H1 (cell line): Measurements from ENCODE around the gene PHLDB3. TPM values are rescaled to one million over a fixed set of nuclear protein-coding genes. Genes with fewer than 3 reads are reported as not detected.

Experiments
- CTCF ChIA-PET: fragments of 300-600 bp; sonication (Branson Sonifier 250); formaldehyde crosslinking; loops from one replicate; lab custom pipeline; 2021; ENCODE audit not compliant: partially characterized antibody; lab: Charles Lee
- POLR2A ChIA-PET: fragments of 300-600 bp; sonication (Branson Sonifier 250); formaldehyde crosslinking; loops from one replicate; lab custom pipeline; 2021; ENCODE audit warnings: inconsistent platforms; ENCODE audit not compliant: partially characterized antibody; lab: Charles Lee
- DNase-seq, 2 experiments: peaks; one replicate each; pipeline versions ENCODE4 v3.0.0 to v3.0.0-alpha.2; 2010 to 2022; ENCODE audit warnings: low spot score in 2 of 2, low read depth in 1 of 2, mixed read lengths in 1 of 2
- FAIRE-seq: peaks from 2 replicates; lab custom pipeline; 2011; peaks lifted over from hg19 to GRCh38; lab: Jason Lieb, UNC
- H2AFZ ChIP-seq: 2 replicates; pipeline ENCODE4 v1.8.1; 2012; ENCODE audit warnings: low read length, inconsistent platforms
- H2AK5ac ChIP-seq: 2 replicates; pipeline ENCODE4 v1.6.1; 2013; ENCODE audit warnings: low read depth, low read length
- H2BK120ac ChIP-seq: replicated peaks from 2 replicates; pipeline ENCODE3; 2013; ENCODE audit warnings: low read depth, low read length, inconsistent platforms
- H2BK12ac ChIP-seq: 2 replicates; pipeline ENCODE4 v1.6.1; 2013; ENCODE audit warnings: low read depth, low read length
- H2BK15ac ChIP-seq: 2 replicates; pipeline ENCODE4 v1.6.1; 2013; ENCODE audit warnings: low read length
- H2BK20ac ChIP-seq: 2 replicates; pipeline ENCODE4 v1.6.1; 2013; ENCODE audit warnings: low read length
- H2BK5ac ChIP-seq: 2 replicates; pipeline ENCODE4 v1.6.1; 2013; ENCODE audit warnings: low read depth, low read length
- H3K14ac ChIP-seq: 2 replicates; pipeline ENCODE4 v1.6.1; 2013; ENCODE audit warnings: inconsistent platforms; ENCODE audit not compliant: insufficient read length
- H3K18ac ChIP-seq: 2 replicates; pipeline ENCODE4 v1.6.1; 2013; ENCODE audit warnings: low read length; ENCODE audit errors: extremely low read depth
- H3K23ac ChIP-seq: 2 replicates; pipeline ENCODE4 v1.6.1; 2013; ENCODE audit warnings: inconsistent platforms; ENCODE audit not compliant: insufficient read length
- H3K23me2 ChIP-seq: 2 replicates; pipeline ENCODE4 v1.6.1; 2013; ENCODE audit warnings: low read depth, low read length
- H3K27ac ChIP-seq: 2 replicates; pipeline ENCODE4 v1.6.1; 2011; ENCODE audit warnings: low read depth, low read length, inconsistent platforms
- H3K27me3 ChIP-seq, 4 experiments: replicated peaks in 1 of 4; 1 replicate in 1 of 4; 2 replicates in 3 of 4; pipeline versions ENCODE4 v1.6.1 to v1.8.1; 2011 to 2013; ENCODE audit warnings: low read length in 3 of 4, mild to moderate bottlenecking in 3 of 4, inconsistent platforms in 2 of 4, mixed read lengths in 2 of 4, moderate library complexity in 1 of 4; ENCODE audit not compliant: control insufficient read depth in 3 of 4, insufficient read depth in 3 of 4; ENCODE audit errors: extremely low read depth in 1 of 4
- H3K36me3 ChIP-seq, 4 experiments: 2 replicates each; pipeline versions ENCODE4 v1.6.1 to v1.8.1; 2011 to 2013; ENCODE audit warnings: mild to moderate bottlenecking in 4 of 4, low read length in 3 of 4, moderate library complexity in 2 of 4, control low read depth in 1 of 4, inconsistent platforms in 1 of 4; ENCODE audit not compliant: insufficient read depth in 4 of 4, control insufficient read depth in 2 of 4
- H3K4ac ChIP-seq: replicated peaks from 2 replicates; pipeline ENCODE3; 2013; ENCODE audit warnings: low read length, low read depth, mixed read lengths, inconsistent platforms; ENCODE audit not compliant: insufficient read length
- H3K4me1 ChIP-seq, 4 experiments: replicated peaks in 1 of 4; 1 replicate in 1 of 4; 2 replicates in 3 of 4; pipeline versions ENCODE4 v1.6.1 to v1.8.1; 2011 to 2013; ENCODE audit warnings: low read length in 3 of 4, inconsistent platforms in 2 of 4, mixed read lengths in 1 of 4; ENCODE audit not compliant: insufficient read depth in 4 of 4, control insufficient read depth in 3 of 4
- H3K4me2 ChIP-seq, 2 experiments: 2 replicates each; pipeline versions ENCODE4 v1.6.1 to v1.8.1; 2011 to 2013; ENCODE audit warnings: low read depth in 2 of 2, low read length in 2 of 2, control low read depth in 1 of 2, inconsistent platforms in 1 of 2, mild to moderate bottlenecking in 1 of 2; ENCODE audit not compliant: insufficient read depth in 1 of 2
- H3K4me3 ChIP-seq, 4 experiments: fragments of 200-600, 300-600 bp in 1 of 4; sonication (generic), shearing (Covaris generic), sonication (Bioruptor Twin) in 1 of 4; 2 replicates each; pipeline versions ENCODE4 v1.5.1 to v1.8.1; 2011 to 2016; ENCODE audit warnings: low read length in 4 of 4, low read depth in 3 of 4, control low read depth in 2 of 4, inconsistent platforms in 2 of 4, mild to moderate bottlenecking in 2 of 4, mixed read lengths in 1 of 4, moderate library complexity in 1 of 4; ENCODE audit not compliant: insufficient read depth in 2 of 4; ENCODE audit errors: extremely low read depth in 1 of 4
- H3K56ac ChIP-seq: replicated peaks from 2 replicates; pipeline ENCODE3; 2013; ENCODE audit warnings: low read depth, mild to moderate bottlenecking, mixed read lengths, low read length, inconsistent platforms; ENCODE audit not compliant: insufficient read length
- H3K79me1 ChIP-seq: 2 replicates; pipeline ENCODE4 v1.6.1; 2013; ENCODE audit warnings: low read depth, low read length, control low read depth
- H3K79me2 ChIP-seq, 2 experiments: 2 replicates each; pipeline versions ENCODE4 v1.6.1 to v1.8.1; 2012 to 2013; ENCODE audit warnings: low read length in 2 of 2, mild to moderate bottlenecking in 2 of 2, inconsistent platforms in 1 of 2; ENCODE audit not compliant: insufficient read depth in 2 of 2, control insufficient read depth in 1 of 2
- H3K9ac ChIP-seq, 4 experiments: replicated peaks in 1 of 4; 1 replicate in 1 of 4; 2 replicates in 3 of 4; pipeline versions ENCODE4 v1.6.1 to v1.8.1; 2011 to 2013; ENCODE audit warnings: low read depth in 3 of 4, low read length in 3 of 4, control low read depth in 2 of 4, mild to moderate bottlenecking in 2 of 4, moderate library complexity in 2 of 4, inconsistent platforms in 1 of 4; ENCODE audit errors: extremely low read depth in 1 of 4
- H3K9me3 ChIP-seq, 2 experiments: 2 replicates each; pipeline versions ENCODE4 v1.6.1 to v1.8.1; 2012 to 2013; ENCODE audit warnings: mild to moderate bottlenecking in 2 of 2, moderate library complexity in 2 of 2, control low read depth in 1 of 2, inconsistent platforms in 1 of 2, low read depth in 1 of 2, low read length in 1 of 2, mixed read lengths in 1 of 2; ENCODE audit not compliant: insufficient read depth in 2 of 2
- H4K20me1 ChIP-seq, 2 experiments: replicated peaks in 1 of 2; 2 replicates each; pipeline versions ENCODE3 to v1.8.1; 2011 to 2013; ENCODE audit warnings: inconsistent platforms in 2 of 2, low read length in 2 of 2, mild to moderate bottlenecking in 1 of 2; ENCODE audit not compliant: insufficient read depth in 2 of 2, control insufficient read depth in 1 of 2
- H4K5ac ChIP-seq: 2 replicates; pipeline ENCODE4 v1.6.1; 2013; ENCODE audit warnings: low read length, low read depth, mixed read lengths, inconsistent platforms; ENCODE audit not compliant: insufficient read length
- H4K8ac ChIP-seq: 2 replicates; pipeline ENCODE4 v1.8.0; 2013; ENCODE audit warnings: mild to moderate bottlenecking, moderate library complexity, low read length, inconsistent platforms; ENCODE audit not compliant: insufficient read depth; ENCODE audit errors: extremely low read depth
- H4K91ac ChIP-seq: replicated peaks from 2 replicates; pipeline ENCODE3; 2013; ENCODE audit warnings: low read length, mixed read lengths, inconsistent platforms; ENCODE audit not compliant: insufficient read length
- BRCA1 ChIP-seq: IDR thresholded peaks from 2 replicates; pipeline ENCODE4 v1.6.1; 2012; ENCODE audit warnings: low read depth, low read length, improper control_type of control experiment
- CBX8 ChIP-seq: fragments of 300-800, 300-1000 bp; sonication (generic); IDR thresholded peaks from 2 replicates; pipeline ENCODE4 v1.7.1; 2016; ENCODE audit warnings: low read depth, low read length, borderline replicate concordance
- CHD1 ChIP-seq: IDR thresholded peaks from 2 replicates; pipeline ENCODE4 v1.6.1; 2012; ENCODE audit warnings: low read depth, low read length, improper control_type of control experiment
- EGR1 ChIP-seq: IDR thresholded peaks from 2 replicates; pipeline ENCODE4 v1.6.1; 2011; ENCODE audit warnings: low read depth, low read length, borderline replicate concordance
- GTF2F1 ChIP-seq: IDR thresholded peaks from 2 replicates; pipeline ENCODE4 v1.6.1; 2012; ENCODE audit warnings: low read depth, low read length, improper control_type of control experiment, borderline replicate concordance
- HDAC2 ChIP-seq, 2 experiments: fragments of 300-600 bp in 1 of 2; sonication (generic) in 1 of 2; IDR thresholded peaks; 2 replicates each; pipeline ENCODE4 v1.6.1; 2011 to 2012; ENCODE audit warnings: low read depth in 2 of 2, low read length in 2 of 2, mild to moderate bottlenecking in 2 of 2, moderate library complexity in 2 of 2, borderline replicate concordance in 1 of 2, inconsistent platforms in 1 of 2
- MAFK ChIP-seq: IDR thresholded peaks from 2 replicates; pipeline ENCODE4 v1.6.1; 2012; ENCODE audit warnings: low read depth, mild to moderate bottlenecking, improper control_type of control experiment, low read length
- PHF8 ChIP-seq: fragments of 200-600 bp; sonication (generic); conservative IDR thresholded peaks from 2 replicates; pipeline ENCODE4 v1.7.1; 2012; ENCODE audit warnings: low read depth, mild to moderate bottlenecking, inconsistent platforms, low read length, moderate library complexity
- POLR2A ChIP-seq, 2 experiments: IDR thresholded peaks; 1 replicate in 1 of 2; 2 replicates in 1 of 2; pipeline ENCODE4 v1.6.1; 2011; ENCODE audit warnings: low read depth in 2 of 2, low read length in 2 of 2, mild to moderate bottlenecking in 2 of 2; ENCODE audit errors: control extremely low read depth in 1 of 2
- RFX5 ChIP-seq: IDR thresholded peaks from 2 replicates; pipeline ENCODE4 v1.6.1; 2011; ENCODE audit warnings: low read depth, low read length, improper control_type of control experiment, borderline replicate concordance
- TEAD4 ChIP-seq: IDR thresholded peaks from 2 replicates; pipeline ENCODE4 v1.6.1; 2012; ENCODE audit warnings: low read depth, low read length, inconsistent platforms, mixed read lengths
- WGBS, 2 experiments: shearing (Covaris generic) in 1 of 2; methylation state at CpG; one replicate each; pipeline versions ENCODE4 v1.1.6 to v1.1.7; 2013 to 2015; ENCODE audit warnings: low lambda C conversion rate in 2 of 2, mixed read lengths in 2 of 2, inconsistent platforms in 1 of 2, low coverage in 1 of 2, missing lambda C conversion rate in 1 of 2; ENCODE audit not compliant: insufficient replicate concordance in 2 of 2, insufficient coverage in 1 of 2, insufficient read length in 1 of 2; ENCODE audit errors: extremely low coverage in 1 of 2, missing lambda C conversion rate in 1 of 2; 5-methylcytosine and 5-hydroxymethylcytosine counted together
- polyA plus RNA-seq, 7 experiments: library from polyadenylated mRNA; depleted of rRNA in 3 of 7; stranded (reverse) in 5 of 7; unstranded in 2 of 7; fragments of >200 nt in 5 of 7; fragments of 200-250 nt in 2 of 7; gene quantifications; 1 replicate in 5 of 7; 2 replicates in 1 of 7; 4 replicates in 1 of 7; pipeline versions ENCODE4 v1.2.1 to v1.2.3, GENCODE V29; 2011 to 2013; ENCODE audit warnings: missing spikeins in 2 of 7, mixed read lengths in 2 of 7
- total RNA-seq: library from RNA; stranded (reverse); fragmentation: NEBNext Ultra II Directional; extraction: Animal tissue kit (Norgen Biotek cat#: 25700); gene quantifications from 2 replicates; pipeline ENCODE4 v1.2.1, GENCODE V29; 2021

PHLDB3 gene
- total and polyA plus RNA-seq, 2 of the 8 experiments (the other 6 are each of a cell fraction or from before 2014, with no cell fraction given), result 4.0 to 8.5 TPM

DNA sequence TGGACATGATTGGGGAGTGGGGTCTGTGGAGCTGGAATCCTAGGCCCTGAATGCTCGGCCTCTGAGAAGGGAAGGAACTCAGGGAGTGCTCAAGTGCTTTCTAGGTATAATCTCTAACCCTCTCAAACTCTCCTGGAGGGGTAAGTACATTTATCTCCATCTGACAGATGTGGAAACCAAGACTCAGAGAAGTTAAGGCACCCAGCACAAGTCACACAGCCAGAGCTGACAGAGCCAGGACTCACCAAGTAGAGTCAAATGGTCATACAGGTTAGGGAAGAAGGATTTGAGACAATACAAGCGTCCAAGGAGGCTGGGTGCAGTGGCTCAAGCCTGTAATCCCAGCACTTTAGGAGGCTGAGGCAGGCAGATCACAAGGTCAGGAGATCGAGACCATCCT is 26.2 kb downstream of the PHLDB3 start:
- no peak overlapping the region for H3K4me2 ChIP-seq
- no peaks in the 10 kb centered on the region for H3K9me3 ChIP-seq
- no peak overlapping the region for H2BK5ac ChIP-seq
- H4K5ac ChIP-seq, result no peak overlapping the region
- no peak overlapping the region for H2BK20ac ChIP-seq
- 0 out of 2 replicates have a peak overlapping the region, but pooled peaks have one; percentile 65 for H2AK5ac ChIP-seq
- H3K56ac ChIP-seq, result no peak overlapping the region
- H3K4me3 ChIP-seq, result no peak overlapping the region
- no peak overlapping the region for H4K91ac ChIP-seq
- TF ChIP-seq BRCA1 (no peak), MAFK (no peak), TEAD4 (no peak), EGR1 (no peak), CHD1 (no peak), HDAC2 (IDR thresholded peaks at IDR 0.05; ENCODE audit: borderline replicate concordance in 1 of 2, low read depth in 2 of 2, low read length in 2 of 2) (no peak), POLR2A (IDR thresholded peaks at IDR 0.05; ENCODE audit: control extremely low read depth in 1 of 2, low read depth in 2 of 2, low read length in 2 of 2) (no peak), GTF2F1 (no peak), RFX5 (no peak), PHF8 (no peak), CBX8 (no peak)
- TF ChIP-seq, all 59 proteins: peak for 0
- Histone ChIP-seq H3K27me3 (no peaks in the 10 kb centered on the region; a peak in 3 of 7 replicates), H3K4ac (no peak overlapping the region), H3K18ac (no peak overlapping the region), H3K9ac (no peak overlapping the region), H3K14ac (no peak overlapping the region), H3K4me1 (peaks cover 0 to 2% (median 0%) of the 10 kb centered on the region in 4 experiments; a peak in 3 of 7 replicates), H3K79me2 (no peaks in the 10 kb centered on the region), H3K36me3 (no peaks in the 10 kb centered on the region), H3K23me2 (0 out of 2 replicates have a peak, but pooled peaks cover 3% of the 10 kb centered on the region), H3K79me1 (no peaks in the 10 kb centered on the region), H2AFZ (no peak overlapping the region), H2BK15ac (no peak overlapping the region), H4K8ac (no peak overlapping the region), H3K27ac (no peak overlapping the region), H2BK120ac (no peak overlapping the region), H3K23ac (no peak overlapping the region), H2BK12ac (no peak overlapping the region), H4K20me1 (no peaks in the 10 kb centered on the region)
- no peak for FAIRE-seq
- CTCF ChIA-PET, result interaction anchor here (0.7 to 2.6 kb wide), 5 partner anchors 21 to 46 kb away, joined by 3 to 6 read pairs (median 3); no protein-coding TSS in a partner anchor
- WGBS, 2 experiments, result 83% methylated on average over 3 of the region's 3 CpGs; no CpG with 5 or more reads in 1 of the 2 experiments
- DNase-seq, result no peak
- POLR2A ChIA-PET, result interaction anchor here (0.8 to 1.0 kb wide), 2 partner anchors 10 to 12 kb away, joined by 3 read pairs; no protein-coding TSS in a partner anchor
